GM19328 (cell line): ENCODE results near the gene SERGEF.

Source experiments
- ATAC-seq: cut with Tn5 transposase; IDR thresholded peaks from one replicate; pipeline ENCODE4 v1.9.1; 2021; ENCODE audit warnings: mild to moderate bottlenecking, moderate library complexity; ENCODE audit not compliant: unreplicated experiment

The SERGEF gene

DNA sequence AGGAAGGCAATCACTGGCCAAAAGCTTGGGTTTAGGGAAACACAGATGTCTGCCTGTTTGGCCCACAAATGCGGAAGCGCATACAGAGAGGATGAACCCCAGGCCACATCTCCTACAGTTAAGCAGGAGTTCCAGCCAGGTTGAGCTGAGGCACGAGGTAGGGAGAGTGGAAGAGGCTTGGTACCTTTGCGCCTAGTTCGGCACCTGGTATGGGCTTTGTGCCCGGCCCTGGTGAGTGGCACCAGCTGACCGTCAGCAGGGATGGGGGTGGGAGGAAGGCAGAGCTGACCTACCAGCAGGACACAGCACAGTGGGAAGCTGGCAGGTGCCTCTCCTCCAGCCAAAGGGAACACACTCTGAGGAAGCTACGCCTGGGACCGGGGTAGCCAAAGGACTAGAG is 220.7 kb downstream of the SERGEF start:
- ATAC-seq = no peak

DNA sequence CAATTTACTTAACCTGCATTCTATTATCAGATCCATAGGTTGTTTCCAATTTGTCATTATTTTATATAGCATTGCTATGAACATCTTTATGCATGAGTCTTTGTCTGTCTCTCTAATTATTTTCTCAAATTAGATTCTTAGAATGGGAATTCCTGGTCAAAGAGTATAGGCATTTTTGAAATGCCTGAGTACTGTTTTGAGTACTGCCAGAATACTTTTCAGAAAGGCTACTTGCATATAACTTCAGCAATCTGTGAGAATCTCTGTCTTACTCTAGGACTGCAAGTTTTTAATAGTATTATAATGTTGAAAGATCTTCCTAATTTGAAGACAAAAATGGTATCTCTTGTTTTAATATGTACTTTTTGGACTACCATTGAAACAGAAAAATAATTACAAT is 221.7 kb downstream of the SERGEF start:
- no peak for ATAC-seq

DNA sequence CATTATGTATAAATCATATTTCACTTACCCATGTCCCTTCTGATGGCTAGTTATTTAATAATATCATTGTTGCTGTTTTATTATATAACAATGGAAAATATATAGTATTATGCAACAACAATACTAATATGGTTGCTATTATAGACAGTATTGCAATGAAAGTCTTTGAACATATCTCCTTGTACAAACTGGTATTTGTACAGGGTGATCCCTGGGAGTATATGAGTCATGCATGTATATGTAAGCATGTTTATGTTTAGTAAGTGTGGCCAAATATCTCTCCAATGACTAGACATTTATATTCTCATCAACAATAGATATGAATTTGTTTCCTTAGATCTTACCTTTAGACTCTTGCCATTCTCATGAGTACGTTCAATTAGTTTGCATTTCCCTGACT is 222.4 kb downstream of the SERGEF start:
- no peak for ATAC-seq

DNA sequence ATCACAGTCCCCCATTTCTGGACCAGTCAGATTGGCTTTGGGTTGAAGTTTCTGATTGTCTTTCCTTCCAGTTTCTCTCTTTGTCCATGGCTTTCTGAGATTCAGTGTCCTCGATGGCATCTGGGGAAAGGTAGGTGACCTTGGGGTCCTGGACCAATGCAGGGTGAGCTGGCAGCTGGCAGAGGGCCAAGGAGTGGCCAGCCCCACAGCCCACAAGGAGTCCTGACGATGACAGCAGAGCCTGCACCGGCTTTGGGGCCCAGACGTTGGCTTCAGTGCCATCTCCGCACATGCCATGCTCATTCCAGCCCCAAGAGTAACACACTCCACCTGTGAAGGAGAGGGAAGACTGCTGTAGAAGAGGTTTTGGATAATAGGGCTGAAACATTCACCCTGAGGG is 224.8 kb downstream of the SERGEF start:
- no peak for ATAC-seq

GRCh38 chr11:17786824-17787525 is 225.9 kb downstream of the SERGEF start:
- no peak for ATAC-seq

DNA sequence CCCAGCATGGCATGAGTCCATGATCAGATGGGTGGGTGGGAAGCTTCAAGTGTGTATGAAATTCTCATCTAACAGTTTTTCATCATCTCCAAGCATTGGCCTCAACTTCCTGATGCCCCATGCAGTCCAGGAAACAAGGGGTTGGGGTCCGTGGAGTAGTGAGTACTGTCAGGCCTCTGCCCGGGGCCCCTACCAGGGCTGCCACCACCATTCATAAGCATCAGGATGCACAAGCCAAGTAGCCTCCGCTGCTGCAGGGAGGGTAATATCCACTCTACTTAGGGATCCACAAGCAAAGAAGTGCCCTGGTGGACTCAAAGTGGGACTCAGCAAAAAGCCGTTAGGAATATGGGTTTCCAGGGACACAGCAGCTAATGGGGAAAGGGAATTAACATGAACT is 229.0 kb downstream of the SERGEF start:
- no peak for ATAC-seq

- ATAC-seq = no peak
Measured at GRCh38 chr11:17782603-17783337, 230.1 kb downstream of the SERGEF start.

DNA sequence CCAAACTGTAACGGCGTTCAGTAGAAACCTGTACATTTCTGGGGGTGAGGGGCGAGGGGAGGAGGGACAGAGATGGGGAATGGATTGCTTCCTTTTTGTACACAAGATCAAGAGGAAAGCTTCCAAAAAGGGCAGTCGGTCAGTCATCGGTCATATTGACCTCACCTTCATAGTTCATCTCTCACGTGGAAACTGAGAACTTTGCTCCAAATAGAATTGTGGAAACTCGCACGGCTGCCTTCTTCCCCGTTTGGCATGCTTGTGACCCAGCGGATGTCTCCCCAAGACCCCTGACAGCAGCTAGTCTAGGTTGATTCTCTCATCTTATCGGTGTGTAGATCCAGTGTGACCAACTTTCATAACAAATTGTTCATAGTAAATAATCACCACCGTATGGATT is 230.7 kb downstream of the SERGEF start:
- ATAC-seq = no peak

- no peak for ATAC-seq
Measured at GRCh38 chr11:17781626-17782025, 231.2 kb downstream of the SERGEF start.

DNA sequence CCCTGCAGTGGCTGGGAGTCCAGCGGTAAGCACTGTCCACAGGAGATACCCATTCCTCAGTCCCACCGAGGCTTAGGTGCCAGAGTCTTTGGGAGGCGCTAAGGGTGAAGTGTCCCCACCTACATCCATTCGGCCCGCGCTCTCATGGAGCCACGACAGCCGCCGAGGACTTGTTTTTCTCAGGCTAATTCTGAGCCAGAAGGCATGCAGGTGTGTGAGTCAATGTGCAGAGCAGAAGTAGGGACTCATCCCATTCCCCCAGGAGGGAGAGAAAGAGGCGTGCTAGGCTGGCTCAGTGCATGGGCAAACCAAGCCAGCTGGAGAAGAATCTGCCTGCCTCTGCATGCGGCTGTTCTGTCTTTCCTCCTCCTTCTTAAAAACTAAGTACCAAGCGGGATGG is 231.6 kb downstream of the SERGEF start:
- no peak for ATAC-seq

GRCh38 chr11:17780668-17781067 is 232.2 kb downstream of the SERGEF start:
- no peak for ATAC-seq

GRCh38 chr11:17779861-17780594 is 232.8 kb downstream of the SERGEF start:
- ATAC-seq = no peak

DNA sequence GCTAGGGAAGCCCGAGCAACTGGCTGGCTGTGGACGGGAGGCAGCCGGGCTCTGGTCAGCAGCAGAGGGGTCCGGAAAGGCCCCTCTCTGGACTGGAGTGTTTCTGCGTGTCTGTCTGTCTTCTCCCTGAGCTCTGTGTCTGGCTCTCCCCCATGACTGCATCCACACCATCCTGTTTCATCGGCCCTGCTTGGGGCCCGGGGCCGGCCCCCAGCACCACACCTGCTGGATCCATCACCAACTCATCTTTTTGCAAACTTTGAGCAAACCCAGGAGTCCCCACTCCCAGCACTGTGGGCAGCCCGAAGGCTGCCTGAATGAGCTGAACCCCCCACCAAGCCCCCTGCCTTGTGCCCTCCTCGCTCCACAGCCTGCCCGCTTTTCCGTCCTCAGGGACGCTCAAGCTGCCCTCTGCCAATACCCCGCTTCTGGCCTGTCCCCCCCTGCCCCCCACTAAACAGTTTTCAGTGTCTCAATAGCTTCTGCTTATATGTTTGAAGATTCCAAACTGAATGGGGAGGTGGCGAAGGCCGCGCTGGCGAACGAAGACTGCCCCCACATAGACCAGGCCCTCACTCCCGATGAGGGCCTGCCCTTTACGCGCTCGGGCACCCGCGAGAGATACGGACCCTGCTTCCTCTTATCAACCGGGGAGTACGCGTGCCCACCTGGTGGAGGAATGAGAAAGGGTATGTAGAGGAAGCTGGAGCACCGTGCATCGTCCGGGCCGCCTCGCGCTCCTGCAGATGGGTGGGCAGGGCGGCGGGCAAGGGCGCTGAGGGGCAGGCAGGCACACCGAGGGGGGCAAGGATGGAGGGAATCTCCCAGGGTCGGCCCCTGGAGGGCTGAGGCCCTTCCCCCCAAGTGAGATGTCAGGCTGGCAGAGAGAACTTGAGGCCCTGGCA is 233.6 kb downstream of the SERGEF start:
- no peak for ATAC-seq

- ATAC-seq = no peak
Measured at GRCh38 chr11:17778352-17778751, 234.5 kb downstream of the SERGEF start.

GRCh38 chr11:17777738-17778091 is 235.1 kb downstream of the SERGEF start:
- no peak for ATAC-seq

GRCh38 chr11:17777086-17777737 is 235.6 kb downstream of the SERGEF start:
- no peak for ATAC-seq

GRCh38 chr11:17776212-17776875 is 236.5 kb downstream of the SERGEF start:
- no peak for ATAC-seq

DNA sequence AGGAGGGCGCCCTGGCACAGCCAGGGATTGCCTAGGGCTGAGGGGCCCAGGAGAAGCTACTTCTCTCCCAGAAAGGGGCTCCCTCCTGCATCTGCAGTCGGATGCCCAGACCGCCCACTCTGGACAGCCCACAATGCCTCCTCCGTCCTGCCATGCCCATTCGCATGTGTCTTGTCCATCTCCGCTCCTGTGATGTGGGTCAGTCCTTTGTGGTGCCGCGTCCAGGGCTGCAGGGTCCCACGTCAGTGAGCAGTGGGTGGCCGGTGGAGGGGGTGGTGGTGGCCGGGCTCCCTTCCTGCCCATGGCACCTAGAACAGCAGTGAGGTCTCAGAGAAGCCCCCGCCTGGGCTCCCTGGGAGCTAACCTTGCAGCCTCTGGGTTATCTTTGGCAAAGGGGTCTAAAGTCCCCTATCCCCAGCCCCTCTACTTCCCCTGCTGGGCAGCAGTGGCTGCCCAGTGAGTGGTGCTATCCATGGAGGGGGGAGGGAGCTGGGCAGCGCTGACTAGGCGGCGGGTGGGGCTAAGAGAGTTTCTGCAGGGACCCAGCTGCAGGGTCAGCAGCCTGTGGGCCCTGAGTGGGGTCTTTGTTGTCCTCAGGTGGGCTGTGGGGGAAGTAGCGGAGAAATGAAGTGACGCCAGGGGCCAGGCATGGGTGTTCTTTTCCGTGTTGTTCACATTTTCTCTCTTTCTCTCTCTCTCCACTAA is 237.2 kb downstream of the SERGEF start:
- ATAC-seq = no peak

DNA sequence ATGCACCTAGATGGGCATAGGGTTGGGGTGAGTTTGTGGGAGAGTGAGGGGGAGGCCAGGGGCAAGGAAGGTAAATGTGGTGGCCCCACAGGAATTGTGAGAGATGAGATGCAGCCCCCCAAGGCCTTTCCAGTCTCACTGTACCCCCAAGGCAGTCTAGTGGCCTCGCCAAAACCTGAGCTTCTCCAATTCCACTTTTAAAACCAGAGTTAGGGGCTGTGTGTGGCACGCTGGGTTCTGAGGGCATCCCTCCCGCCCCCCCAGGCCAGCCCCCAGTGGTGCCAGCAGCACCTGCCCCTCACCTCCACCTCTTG is 237.9 kb downstream of the SERGEF start:
- ATAC-seq = no peak
